ENCODE measurements around the gene CAVIN4. TPM values are rescaled to one million over a fixed set of nuclear protein-coding genes. Genes with fewer than 3 reads are reported as not detected.

Gene CAVIN4
- total and polyA plus RNA-seq, 2 donors (not counting 1 experiment from before 2014, with no cell fraction given) = 0.50 to 1.5 TPM

DNA sequence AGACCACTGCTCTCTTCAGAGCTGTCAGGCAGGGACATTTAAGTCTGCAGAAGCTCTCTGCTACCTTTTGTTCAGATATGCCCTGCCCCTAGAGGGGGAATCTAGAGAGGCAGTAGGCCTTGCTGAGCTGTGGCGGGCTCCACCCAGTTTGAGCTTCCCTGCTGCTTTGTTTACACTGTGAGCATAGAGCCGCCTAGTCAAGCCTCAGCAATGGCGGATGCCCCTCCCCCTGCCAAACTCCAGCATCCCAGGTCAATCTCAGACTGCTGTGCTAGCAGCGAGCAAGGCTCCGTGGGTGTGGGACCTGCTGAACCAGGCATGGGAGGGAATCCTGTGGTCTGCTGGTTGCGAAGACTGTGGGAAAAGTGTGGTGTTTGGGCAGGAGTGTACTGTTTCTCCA lies 59.9 kb downstream of the CAVIN4 start:
- TF ChIP-seq, protein P1, sequence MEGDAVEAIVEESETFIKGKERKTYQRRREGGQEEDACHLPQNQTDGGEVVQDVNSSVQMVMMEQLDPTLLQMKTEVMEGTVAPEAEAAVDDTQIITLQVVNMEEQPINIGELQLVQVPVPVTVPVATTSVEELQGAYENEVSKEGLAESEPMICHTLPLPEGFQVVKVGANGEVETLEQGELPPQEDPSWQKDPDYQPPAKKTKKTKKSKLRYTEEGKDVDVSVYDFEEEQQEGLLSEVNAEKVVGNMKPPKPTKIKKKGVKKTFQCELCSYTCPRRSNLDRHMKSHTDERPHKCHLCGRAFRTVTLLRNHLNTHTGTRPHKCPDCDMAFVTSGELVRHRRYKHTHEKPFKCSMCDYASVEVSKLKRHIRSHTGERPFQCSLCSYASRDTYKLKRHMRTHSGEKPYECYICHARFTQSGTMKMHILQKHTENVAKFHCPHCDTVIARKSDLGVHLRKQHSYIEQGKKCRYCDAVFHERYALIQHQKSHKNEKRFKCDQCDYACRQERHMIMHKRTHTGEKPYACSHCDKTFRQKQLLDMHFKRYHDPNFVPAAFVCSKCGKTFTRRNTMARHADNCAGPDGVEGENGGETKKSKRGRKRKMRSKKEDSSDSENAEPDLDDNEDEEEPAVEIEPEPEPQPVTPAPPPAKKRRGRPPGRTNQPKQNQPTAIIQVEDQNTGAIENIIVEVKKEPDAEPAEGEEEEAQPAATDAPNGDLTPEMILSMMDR (conservative IDR thresholded peaks at IDR 0.05 in 1 of 2, IDR thresholded peaks at IDR 0.05 in 1 of 2; ENCODE audit: low read depth in 1 of 2, low read length in 2 of 2) = no peak
- TF ChIP-seq EZH2 (IDR thresholded peaks at IDR 0.05; ENCODE audit: low read length, missing control alignments) = no peak
- H3K36me3 ChIP-seq (ENCODE audit: control insufficient read depth, insufficient read depth, low read length) = no peaks in the 10 kb centered on the region
- H3K4me2 ChIP-seq (ENCODE audit: extremely low read depth, insufficient read depth, low read length) = no peak overlapping the region
- no peak overlapping the region for H3K4me3 ChIP-seq (replicated peaks in 1 of 4; ENCODE audit: control extremely low read depth in 1 of 4, insufficient read depth in 1 of 4, low read depth in 3 of 4, low read length in 4 of 4)
- H3K27ac ChIP-seq (ENCODE audit: insufficient read depth, low read length) = no peak overlapping the region
- H4K20me1 ChIP-seq (ENCODE audit: control insufficient read depth, extremely low read depth, insufficient read depth, low read length) = no peaks in the 10 kb centered on the region
- no peak for DNase-seq (ENCODE audit: low read depth in 2 of 2)
- H2AFZ ChIP-seq (ENCODE audit: low read length) = no peak overlapping the region
- no peaks in the 10 kb centered on the region for H3K27me3 ChIP-seq (ENCODE audit: control insufficient read depth, insufficient read depth, low read length)
- no peaks in the 10 kb centered on the region for H3K9me3 ChIP-seq (ENCODE audit: control insufficient read depth, insufficient read depth, low read depth, low read length)
- H3K4me1 ChIP-seq (ENCODE audit: control insufficient read depth, extremely low read depth, insufficient read depth, low read length) = no peaks in the 10 kb centered on the region
- no peak overlapping the region for H3K9ac ChIP-seq (ENCODE audit: insufficient read depth, low read length)
- no peaks in the 10 kb centered on the region for H3K79me2 ChIP-seq (ENCODE audit: control insufficient read depth, insufficient read depth, low read length)

Other genes starting within 250 kb of the CAVIN4 start
- gene TEX10, start 225.1 kb upstream of the CAVIN4 start, total RNA-seq = 24.9 and 30.3 TPM in 2 replicates
- gene TEX10, start 225.1 kb upstream of the CAVIN4 start, polyA plus RNA-seq = 23.6 and 31.3 TPM in 2 replicates
- gene MSANTD3, start 150.9 kb upstream of the CAVIN4 start, total RNA-seq = 59.6 and 63.9 TPM in 2 replicates
- gene MSANTD3, start 150.9 kb upstream of the CAVIN4 start, polyA plus RNA-seq = 54.2 and 85.1 TPM in 2 replicates
- gene TMEFF1, start 104.9 kb upstream of the CAVIN4 start, total RNA-seq = 1.8 and 2.5 TPM in 2 replicates
- 0.55 and 1.1 TPM in 2 replicates for gene TMEFF1, start 104.9 kb upstream of the CAVIN4 start, polyA plus RNA-seq

Measured in fibroblast of lung (primary cell).